Activated CD4-positive, alpha-beta T cell treated with anti-CD3 and anti-CD28 coated beads, Interleukin-2, Interleukin-6, amounts not matched to agents 100 ng/mL and 50 ng/mL, durations not matched to agents 16 hours and 8 hours (primary cell): ENCODE data around the gene CALML5.

Source experiments
- DNase-seq: peaks from one replicate; pipeline ENCODE4 v3.0.0-alpha.2; 2020

Gene CALML5

GRCh38 chr10:5460468-5461202, 38.7 kb downstream of the CALML5 start:
- no peak for DNase-seq

DNA sequence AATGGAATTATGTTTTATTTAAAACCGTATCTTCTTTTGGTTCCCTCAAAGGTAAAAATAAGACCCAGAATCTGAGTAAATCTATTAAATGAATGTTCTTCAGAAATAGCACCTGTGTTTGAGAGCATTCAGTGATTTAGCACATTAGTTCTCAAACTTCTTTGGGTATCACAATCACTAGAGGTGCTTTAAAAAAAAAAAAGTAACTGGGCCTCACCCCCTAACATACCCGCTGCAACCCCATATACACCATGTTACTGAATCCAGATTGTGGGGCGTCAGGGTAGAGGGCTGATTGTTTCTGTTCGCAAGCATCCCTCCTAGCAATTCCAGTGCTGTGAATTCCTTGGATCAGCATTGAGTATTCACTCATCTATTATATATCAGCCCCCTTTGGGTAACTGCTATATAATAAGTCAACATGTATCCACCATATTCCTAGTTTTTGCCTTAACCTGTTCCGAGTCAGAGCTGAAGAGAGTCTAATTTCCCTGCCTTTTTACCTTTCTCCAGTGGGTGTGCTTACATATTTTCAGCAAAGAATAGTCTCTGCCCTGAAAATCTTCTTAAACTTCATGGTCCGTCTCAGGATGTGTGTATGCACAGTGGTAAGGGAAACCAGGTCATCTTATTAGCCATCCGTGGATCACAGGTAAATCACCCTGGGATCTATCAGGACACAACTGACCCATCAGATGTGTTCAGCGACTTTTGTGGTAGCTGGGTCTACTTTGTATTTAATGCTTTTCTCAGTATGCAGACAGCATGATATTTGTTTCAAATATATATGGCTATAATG, 40.2 kb downstream of the CALML5 start:
- DNase-seq = no peak

- DNase-seq = no peak
Measured at GRCh38 chr10:5458425-5458824, 40.9 kb downstream of the CALML5 start.

DNA sequence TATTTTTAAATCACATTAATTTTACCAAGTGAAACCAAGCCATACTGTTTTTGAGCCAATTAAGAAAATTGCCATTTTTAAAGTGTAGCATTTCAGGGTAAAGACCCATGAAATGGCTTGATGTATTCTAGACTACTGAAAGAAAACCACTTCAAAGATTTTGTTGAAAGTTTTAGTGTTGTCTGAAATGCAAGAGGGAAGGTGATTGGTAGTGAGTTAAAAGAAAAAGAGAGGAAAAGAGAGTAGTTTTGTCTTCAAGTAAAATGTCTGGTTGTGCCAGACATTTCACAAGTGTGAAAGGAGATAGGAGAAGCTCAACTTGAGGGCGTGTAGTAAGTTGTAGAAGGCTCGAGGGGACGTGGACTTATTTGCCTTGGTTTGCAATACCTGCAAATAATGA, 41.6 kb downstream of the CALML5 start:
- DNase-seq = no peak

GRCh38 chr10:5456563-5456962, 42.8 kb downstream of the CALML5 start:
- no peak for DNase-seq

DNA sequence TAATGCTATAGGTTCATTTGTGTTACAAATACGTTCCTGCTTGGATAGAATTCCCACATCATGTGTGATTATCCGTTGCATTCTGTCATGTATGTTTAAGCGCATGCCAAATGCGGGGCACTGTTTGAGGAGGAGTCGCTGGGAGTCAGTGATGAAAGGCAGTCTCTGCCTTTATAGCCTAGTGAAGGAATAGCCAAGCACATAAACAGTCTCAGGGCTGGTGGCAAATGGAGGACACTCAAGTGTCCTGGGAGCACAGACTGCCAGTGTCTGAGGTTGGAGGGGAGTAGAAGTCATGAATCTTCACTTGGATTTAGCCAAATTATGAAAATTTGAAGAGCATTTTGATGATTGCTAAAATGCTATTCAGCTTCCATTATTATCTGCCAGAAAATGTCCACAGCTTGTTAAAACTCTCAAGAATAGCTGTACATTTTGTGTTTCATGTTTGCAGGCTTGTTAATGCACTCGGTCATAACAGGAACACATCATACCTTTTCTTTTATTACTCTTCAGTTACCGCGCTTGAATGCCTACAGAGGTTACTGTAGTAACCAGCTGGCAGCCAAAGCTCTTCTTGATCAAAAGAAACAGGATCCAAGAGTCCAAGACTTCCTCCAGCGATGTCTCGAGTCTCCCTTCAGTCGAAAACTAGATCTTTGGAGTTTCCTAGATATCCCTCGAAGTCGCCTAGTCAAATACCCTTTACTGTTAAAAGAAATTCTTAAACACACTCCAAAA, 45.5 kb downstream of the CALML5 start:
- DNase-seq = no peak

DNA sequence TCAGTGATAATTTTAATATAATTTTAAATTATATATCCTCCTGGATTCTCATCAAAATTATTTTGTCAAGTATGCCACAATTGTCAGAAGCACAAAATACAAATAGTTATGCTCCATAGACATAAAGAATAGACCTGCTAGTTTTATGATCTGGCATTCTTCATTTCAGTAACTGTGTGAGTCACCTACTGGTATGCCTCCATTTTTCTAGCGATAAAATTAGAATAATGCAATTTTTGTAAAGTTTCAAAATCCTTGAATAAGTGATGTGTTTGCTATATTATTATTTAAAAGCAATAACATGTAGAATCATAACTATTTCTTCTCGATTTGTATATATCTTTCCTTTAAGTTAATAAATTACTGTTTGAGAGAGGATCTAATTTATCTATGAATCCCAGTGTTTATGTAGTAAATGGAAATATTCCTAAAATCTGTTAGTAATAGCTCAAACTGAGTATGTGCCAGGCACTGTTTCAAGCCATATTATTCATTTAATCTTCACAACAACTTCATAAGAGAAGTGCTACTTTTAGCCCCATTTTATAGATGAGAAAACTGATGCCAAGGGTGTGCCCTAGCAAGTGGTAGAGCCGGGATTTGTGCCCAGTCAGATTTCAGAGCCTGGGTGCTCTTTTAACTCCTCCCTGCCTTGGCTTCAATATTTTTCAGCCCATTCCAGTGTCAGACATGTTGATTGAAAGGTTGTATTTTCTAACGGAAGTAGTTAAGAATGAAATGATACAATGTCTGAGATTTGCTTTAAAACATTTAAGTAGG, 48.6 kb downstream of the CALML5 start:
- DNase-seq = no peak

DNA sequence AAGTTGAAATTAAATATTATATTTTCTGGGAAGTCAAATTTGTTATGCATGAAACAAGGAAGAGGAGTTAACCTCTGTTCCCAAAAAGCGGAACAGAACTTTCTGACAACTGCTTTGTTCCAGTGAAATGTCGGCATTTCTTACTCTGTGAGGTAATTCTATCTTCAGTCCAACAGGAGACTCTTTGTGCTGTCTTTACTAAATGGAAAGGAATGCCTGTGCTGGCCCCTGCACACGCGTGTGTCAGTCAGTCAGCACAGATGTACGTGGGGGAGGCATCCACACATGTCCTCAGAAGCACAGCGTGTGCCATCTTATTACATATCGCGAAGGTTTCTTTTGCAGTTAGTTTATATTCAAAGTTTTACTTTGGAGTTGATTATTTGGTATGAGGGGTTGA, 49.5 kb downstream of the CALML5 start:
- no peak for DNase-seq

- no peak for DNase-seq
Measured at GRCh38 chr10:5449227-5449626, 50.1 kb downstream of the CALML5 start.
